ENCODE measurements around the gene FUT1.
"Not testable (repeated sequence)": the region's sequence is repeated elsewhere in the genome, so short reads cannot be mapped to it uniquely, and the experiment has no call there.

The FUT1 gene

GRCh38 chr19:48724796-48725753, 27.4 kb downstream of the FUT1 start:
- H3K27ac ChIP-seq (ENCODE audit: low read length), result no peak overlapping the region
- H3K36me3 ChIP-seq (ENCODE audit: control insufficient read depth, insufficient read depth, low read length), result no peaks in the 10 kb centered on the region
- H3K9me3 ChIP-seq (ENCODE audit: control insufficient read depth, insufficient read depth, low read length), result no peaks in the 10 kb centered on the region
- no CpG with 5 or more reads among the region's 11 CpGs for WGBS (ENCODE audit: insufficient coverage, insufficient read length)
- H3K27me3 ChIP-seq (ENCODE audit: control insufficient read depth, insufficient read depth, low read length), result no peaks in the 10 kb centered on the region
- peaks cover 3% of the 10 kb centered on the region; the same call in 1 of the 2 replicates for H3K4me1 ChIP-seq (ENCODE audit: control insufficient read depth, insufficient read depth, low read length)
- no peak for DNase-seq (ENCODE audit: low read depth, low spot score)
- H3K4me3 ChIP-seq (ENCODE audit: low read length), result no peak overlapping the region

- no peaks in the 10 kb centered on the region for H3K27me3 ChIP-seq (ENCODE audit: control insufficient read depth, insufficient read depth, low read length)
- peaks cover 5% of the 10 kb centered on the region for H3K4me1 ChIP-seq (ENCODE audit: control insufficient read depth, insufficient read depth, low read length)
- H3K27ac ChIP-seq (ENCODE audit: low read length), result no peak overlapping the region
- DNase-seq (ENCODE audit: low read depth, low spot score), result no peak
- no peak overlapping the region for H3K4me3 ChIP-seq (ENCODE audit: low read length)
- no peaks in the 10 kb centered on the region for H3K36me3 ChIP-seq (ENCODE audit: control insufficient read depth, insufficient read depth, low read length)
- no peaks in the 10 kb centered on the region for H3K9me3 ChIP-seq (ENCODE audit: control insufficient read depth, insufficient read depth, low read length)
- WGBS (ENCODE audit: insufficient coverage, insufficient read length), result no CpG with 5 or more reads among the region's 11 CpGs
These were observed 30.2 kb downstream of the FUT1 start for GRCh38 chr19:48722196-48722708.

- Histone ChIP-seq H3K9me3 (ENCODE audit: control insufficient read depth, insufficient read depth, low read length) (no peaks in the 10 kb centered on the region), H3K4me1 (ENCODE audit: control insufficient read depth, insufficient read depth, low read length) (peaks cover 10% of the 10 kb centered on the region), H3K27me3 (ENCODE audit: control insufficient read depth, insufficient read depth, low read length) (no peaks in the 10 kb centered on the region), H3K36me3 (ENCODE audit: control insufficient read depth, insufficient read depth, low read length) (no peaks in the 10 kb centered on the region), H3K27ac (ENCODE audit: low read length) (no peak overlapping the region), H3K4me3 (ENCODE audit: low read length) (peak overlapping the region; percentile 77)
- WGBS (ENCODE audit: insufficient coverage, insufficient read length), result no CpG with 5 or more reads among the region's 42 CpGs
- peak; percentile 99 for DNase-seq (ENCODE audit: low read depth, low spot score)
These were observed 31.7 kb downstream of the FUT1 start for GRCh38 chr19:48720613-48721296.

DNA sequence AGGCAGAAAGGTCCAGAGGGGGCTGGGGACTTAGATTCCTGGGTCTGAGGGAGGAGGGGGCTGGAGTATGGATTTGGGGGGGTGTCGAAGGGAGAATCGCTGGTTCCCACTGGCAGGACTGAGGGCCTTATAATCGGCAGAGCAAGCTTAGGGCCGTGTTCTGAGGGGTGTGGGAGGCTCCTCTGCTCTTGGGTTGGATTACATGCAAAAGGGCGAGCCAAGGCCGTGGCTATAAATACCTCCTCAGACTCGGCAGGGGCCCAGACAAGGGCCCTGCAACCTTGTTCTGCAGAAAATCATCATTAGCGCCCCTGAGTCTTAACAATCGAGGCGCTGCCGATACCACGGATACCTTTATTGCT, 32.2 kb downstream of the FUT1 start:
- no peak for DNase-seq (ENCODE audit: low read depth, low spot score)
- Histone ChIP-seq H3K4me1 (ENCODE audit: control insufficient read depth, insufficient read depth, low read length) (peaks cover 13% of the 10 kb centered on the region), H3K4me3 (ENCODE audit: low read length) (no peak overlapping the region), H3K36me3 (ENCODE audit: control insufficient read depth, insufficient read depth, low read length) (no peaks in the 10 kb centered on the region), H3K27ac (ENCODE audit: low read length) (no peak overlapping the region), H3K27me3 (ENCODE audit: control insufficient read depth, insufficient read depth, low read length) (no peaks in the 10 kb centered on the region), H3K9me3 (ENCODE audit: control insufficient read depth, insufficient read depth, low read length) (no peaks in the 10 kb centered on the region)
- WGBS (ENCODE audit: insufficient coverage, insufficient read length), result no CpG with 5 or more reads among the region's 12 CpGs

DNA sequence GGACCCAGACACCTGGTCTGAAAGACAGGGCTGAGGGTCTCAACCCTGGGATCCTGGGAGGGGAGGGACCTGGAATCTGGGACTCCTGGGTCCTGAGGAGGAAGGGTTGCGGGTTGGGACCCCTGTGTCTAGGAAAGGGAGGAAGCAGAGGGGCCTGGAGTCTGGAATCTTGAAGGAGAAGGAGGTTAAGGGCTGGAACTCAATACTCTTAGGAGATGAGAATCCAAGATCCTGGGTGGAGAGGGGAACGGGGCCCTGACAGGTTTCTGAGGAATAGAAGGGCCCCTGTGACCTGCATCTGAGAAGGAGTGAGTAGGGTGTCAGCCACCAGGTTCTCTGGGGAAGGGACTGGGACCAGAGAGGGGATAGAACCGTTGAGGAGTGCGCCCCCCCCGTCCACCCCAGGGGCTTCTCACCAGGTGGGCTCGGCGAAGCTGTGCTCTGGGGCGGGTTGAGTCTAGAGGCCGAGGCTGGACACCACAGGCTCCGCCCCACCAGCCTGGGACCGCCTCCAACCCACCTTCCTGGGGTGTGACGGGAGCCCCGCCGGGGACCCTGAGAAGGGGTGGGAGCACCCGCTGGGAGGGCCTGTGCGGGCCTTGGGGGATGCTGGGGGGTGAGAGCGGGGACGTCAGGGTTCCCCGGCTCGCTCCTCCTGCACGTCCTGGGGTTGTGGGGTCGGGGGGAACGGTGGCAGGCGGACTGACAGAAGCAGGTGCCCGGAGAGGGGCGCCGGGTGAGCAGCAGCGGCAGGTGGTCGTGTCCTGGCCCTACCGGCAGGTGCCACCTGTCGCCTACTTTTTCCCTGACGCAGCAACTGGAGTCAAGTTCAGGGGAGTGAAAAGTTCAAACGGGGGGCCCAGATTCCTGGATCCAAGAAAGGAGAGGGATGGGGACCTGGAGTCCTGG, 32.9 kb downstream of the FUT1 start, which contains the start of gene MAMSTR:
TSS of gene MAMSTR (minus strand) at position 463 of the 909 bp plus-strand sequence. CDS start 694 bp downstream, outside the sequence.
- H3K4me3 ChIP-seq (ENCODE audit: low read length), result no peak within 1 kb of the TSS; the same call in 1 of the 2 replicates
- no CpG with 5 or more reads among the region's 33 CpGs for WGBS (ENCODE audit: insufficient coverage, insufficient read length)
- no peak for DNase-seq (ENCODE audit: low read depth, low spot score)
- H3K27ac ChIP-seq (ENCODE audit: low read length), result no peak within 1 kb of the TSS
- H3K36me3 ChIP-seq (ENCODE audit: control insufficient read depth, insufficient read depth, low read length), result no peaks in the 10 kb centered on the region
- no peaks in the 10 kb centered on the region for H3K9me3 ChIP-seq (ENCODE audit: control insufficient read depth, insufficient read depth, low read length)
- H3K4me1 ChIP-seq (ENCODE audit: control insufficient read depth, insufficient read depth, low read length), result peaks cover 13% of the 10 kb centered on the region
- no peaks in the 10 kb centered on the region for H3K27me3 ChIP-seq (ENCODE audit: control insufficient read depth, insufficient read depth, low read length)

- Histone ChIP-seq H3K27ac (ENCODE audit: low read length) (no peak overlapping the region), H3K4me1 (ENCODE audit: control insufficient read depth, insufficient read depth, low read length) (peaks cover 13% of the 10 kb centered on the region), H3K36me3 (ENCODE audit: control insufficient read depth, insufficient read depth, low read length) (no peaks in the 10 kb centered on the region), H3K9me3 (ENCODE audit: control insufficient read depth, insufficient read depth, low read length) (no peaks in the 10 kb centered on the region), H3K4me3 (ENCODE audit: low read length) (no peak overlapping the region), H3K27me3 (ENCODE audit: control insufficient read depth, insufficient read depth, low read length) (no peaks in the 10 kb centered on the region)
- no peak for DNase-seq (ENCODE audit: low read depth, low spot score)
- no CpG with 5 or more reads among the region's 15 CpGs for WGBS (ENCODE audit: insufficient coverage, insufficient read length)
These were observed 33.7 kb downstream of the FUT1 start for GRCh38 chr19:48718711-48719231.

GRCh38 chr19:48718106-48718505, 34.3 kb downstream of the FUT1 start:
- H3K27ac ChIP-seq (ENCODE audit: low read length); H3K9me3 ChIP-seq (ENCODE audit: control insufficient read depth, insufficient read depth, low read length); H3K36me3 ChIP-seq (ENCODE audit: control insufficient read depth, insufficient read depth, low read length); H3K4me3 ChIP-seq (ENCODE audit: low read length); H3K27me3 ChIP-seq (ENCODE audit: control insufficient read depth, insufficient read depth, low read length); DNase-seq (ENCODE audit: low read depth, low spot score): not testable (repeated sequence)
- peaks cover 13% of the 10 kb centered on the region for H3K4me1 ChIP-seq (ENCODE audit: control insufficient read depth, insufficient read depth, low read length)
- WGBS (ENCODE audit: insufficient coverage, insufficient read length), result no CpG with 5 or more reads among the region's 13 CpGs

GRCh38 chr19:48716562-48717291, 35.7 kb downstream of the FUT1 start:
- H3K4me3 ChIP-seq (ENCODE audit: low read length), result peak overlapping the region; percentile 19; the same call in 1 of the 2 replicates
- no CpG with 5 or more reads among the region's 24 CpGs for WGBS (ENCODE audit: insufficient coverage, insufficient read length)
- H3K36me3 ChIP-seq (ENCODE audit: control insufficient read depth, insufficient read depth, low read length), result no peaks in the 10 kb centered on the region
- no peak overlapping the region for H3K27ac ChIP-seq (ENCODE audit: low read length)
- no peak for DNase-seq (ENCODE audit: low read depth, low spot score)
- no peaks in the 10 kb centered on the region for H3K27me3 ChIP-seq (ENCODE audit: control insufficient read depth, insufficient read depth, low read length)
- H3K9me3 ChIP-seq (ENCODE audit: control insufficient read depth, insufficient read depth, low read length), result no peaks in the 10 kb centered on the region
- H3K4me1 ChIP-seq (ENCODE audit: control insufficient read depth, insufficient read depth, low read length), result peaks cover 13% of the 10 kb centered on the region

DNA sequence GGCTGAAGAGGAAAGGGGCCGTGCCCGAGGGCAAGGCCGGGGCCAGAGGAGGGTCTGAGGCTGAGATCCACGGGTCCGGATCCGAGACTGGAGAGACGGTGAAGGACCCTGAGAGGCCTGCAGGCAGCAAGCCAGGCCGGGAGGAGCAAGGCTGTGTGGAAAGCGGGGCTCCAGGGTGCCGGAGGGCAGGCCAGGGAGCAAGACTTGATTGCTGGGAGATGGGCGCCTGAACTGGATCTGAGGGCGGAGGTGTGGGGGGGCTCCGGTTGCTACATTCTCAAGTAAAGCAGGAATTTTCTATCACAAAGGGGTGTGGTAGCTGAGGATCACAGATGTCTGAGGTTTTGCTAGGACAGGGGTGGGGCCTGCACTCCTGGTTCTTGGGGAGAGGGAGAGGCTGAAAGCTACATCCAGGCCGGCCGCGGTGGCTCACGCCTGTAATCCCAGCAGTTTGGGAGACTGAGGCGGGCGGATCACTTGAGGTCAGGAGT, 36.7 kb downstream of the FUT1 start:
- Histone ChIP-seq H3K27me3 (ENCODE audit: control insufficient read depth, insufficient read depth, low read length) (no peaks in the 10 kb centered on the region), H3K4me1 (ENCODE audit: control insufficient read depth, insufficient read depth, low read length) (peaks cover 13% of the 10 kb centered on the region), H3K36me3 (ENCODE audit: control insufficient read depth, insufficient read depth, low read length) (no peaks in the 10 kb centered on the region), H3K27ac (ENCODE audit: low read length) (no peak overlapping the region), H3K9me3 (ENCODE audit: control insufficient read depth, insufficient read depth, low read length) (no peaks in the 10 kb centered on the region), H3K4me3 (ENCODE audit: low read length) (no peak overlapping the region)
- DNase-seq (ENCODE audit: low read depth, low spot score), result no peak
- no CpG with 5 or more reads among the region's 19 CpGs for WGBS (ENCODE audit: insufficient coverage, insufficient read length)
